Glutamatergic neuron (in vitro differentiated cells): ENCODE measurements around the gene CDC5L. TPM values are rescaled to one million over a fixed set of nuclear protein-coding genes. Genes with fewer than 3 reads are reported as not detected.

ENCODE experiments used
- DNase-seq: peaks from one replicate; pipeline ENCODE4 v3.0.0; 2022
- H3K27ac Mint-ChIP-seq: one replicate; pipeline ENCODE4 v1.8.0; 2020; ENCODE audit warnings: mild to moderate bottlenecking, mixed read lengths, inconsistent platforms; ENCODE audit not compliant: unreplicated experiment
- H3K27me3 Mint-ChIP-seq: one replicate; pipeline ENCODE4 v1.8.0; 2020; ENCODE audit warnings: mild to moderate bottlenecking, moderate library complexity, mixed read lengths, inconsistent platforms; ENCODE audit not compliant: unreplicated experiment
- H3K36me3 Mint-ChIP-seq: one replicate; pipeline ENCODE4 v1.8.0; 2020; ENCODE audit warnings: mild to moderate bottlenecking, mixed read lengths, inconsistent platforms; ENCODE audit not compliant: unreplicated experiment
- H3K4me1 Mint-ChIP-seq: one replicate; pipeline ENCODE4 v1.8.0; 2020; ENCODE audit warnings: mild to moderate bottlenecking, low read depth, mixed read lengths, inconsistent platforms; ENCODE audit not compliant: unreplicated experiment
- H3K4me3 Mint-ChIP-seq: one replicate; pipeline ENCODE4 v1.8.0; 2020; ENCODE audit warnings: mild to moderate bottlenecking, mixed read lengths, inconsistent platforms; ENCODE audit not compliant: unreplicated experiment
- H3K9me3 Mint-ChIP-seq: one replicate; pipeline ENCODE4 v1.8.0; 2020; ENCODE audit warnings: mild to moderate bottlenecking, moderate library complexity, mixed read lengths, inconsistent platforms; ENCODE audit not compliant: unreplicated experiment
- total RNA-seq: library from RNA; stranded (reverse); fragmentation: NEBNext Ultra II Directional; extraction: Animal tissue kit (Norgen Biotek cat#: 25700); gene quantifications from one replicate; pipeline ENCODE4 v1.2.1, GENCODE V29; 2021; ENCODE audit not compliant: unreplicated experiment
- TF ChIP-seq, protein P1 (sequence below): fragments of 200-600 bp; sonication (generic); IDR thresholded peaks from one replicate; pipeline ENCODE4 v1.5.0; 2021; ENCODE audit not compliant: partially characterized antibody, unreplicated experiment

The CDC5L gene
- total RNA-seq, 1 donor from 2014 or later = 19.6 TPM

DNA sequence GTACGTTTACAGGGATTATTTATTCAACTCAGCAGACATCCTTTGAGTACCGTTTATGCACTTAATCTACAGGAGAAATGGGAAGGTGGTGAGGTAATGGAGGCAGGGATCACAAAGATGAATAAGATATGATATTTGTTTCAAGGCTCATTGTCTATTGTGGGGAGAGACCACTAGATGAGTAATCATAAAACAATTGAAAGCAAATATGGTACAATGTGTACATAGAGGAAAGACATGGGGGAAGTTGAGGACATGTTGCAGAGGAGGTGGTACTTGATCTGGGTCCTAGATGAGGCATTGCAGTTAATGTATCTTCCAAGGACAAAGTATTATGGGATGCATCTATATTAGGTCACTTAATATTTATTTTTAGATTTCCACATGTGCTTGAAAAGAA lies 13.7 kb upstream of the CDC5L start:
- no peaks in the 10 kb centered on the region for H3K27me3 Mint-ChIP-seq
- no peak for DNase-seq
- TF ChIP-seq, protein P1, sequence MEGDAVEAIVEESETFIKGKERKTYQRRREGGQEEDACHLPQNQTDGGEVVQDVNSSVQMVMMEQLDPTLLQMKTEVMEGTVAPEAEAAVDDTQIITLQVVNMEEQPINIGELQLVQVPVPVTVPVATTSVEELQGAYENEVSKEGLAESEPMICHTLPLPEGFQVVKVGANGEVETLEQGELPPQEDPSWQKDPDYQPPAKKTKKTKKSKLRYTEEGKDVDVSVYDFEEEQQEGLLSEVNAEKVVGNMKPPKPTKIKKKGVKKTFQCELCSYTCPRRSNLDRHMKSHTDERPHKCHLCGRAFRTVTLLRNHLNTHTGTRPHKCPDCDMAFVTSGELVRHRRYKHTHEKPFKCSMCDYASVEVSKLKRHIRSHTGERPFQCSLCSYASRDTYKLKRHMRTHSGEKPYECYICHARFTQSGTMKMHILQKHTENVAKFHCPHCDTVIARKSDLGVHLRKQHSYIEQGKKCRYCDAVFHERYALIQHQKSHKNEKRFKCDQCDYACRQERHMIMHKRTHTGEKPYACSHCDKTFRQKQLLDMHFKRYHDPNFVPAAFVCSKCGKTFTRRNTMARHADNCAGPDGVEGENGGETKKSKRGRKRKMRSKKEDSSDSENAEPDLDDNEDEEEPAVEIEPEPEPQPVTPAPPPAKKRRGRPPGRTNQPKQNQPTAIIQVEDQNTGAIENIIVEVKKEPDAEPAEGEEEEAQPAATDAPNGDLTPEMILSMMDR = no peak
- H3K4me1 Mint-ChIP-seq = peaks cover 5% of the 10 kb centered on the region
- H3K27ac Mint-ChIP-seq = no peak overlapping the region
- no peaks in the 10 kb centered on the region for H3K36me3 Mint-ChIP-seq
- H3K4me3 Mint-ChIP-seq = no peak overlapping the region
- no peaks in the 10 kb centered on the region for H3K9me3 Mint-ChIP-seq

DNA sequence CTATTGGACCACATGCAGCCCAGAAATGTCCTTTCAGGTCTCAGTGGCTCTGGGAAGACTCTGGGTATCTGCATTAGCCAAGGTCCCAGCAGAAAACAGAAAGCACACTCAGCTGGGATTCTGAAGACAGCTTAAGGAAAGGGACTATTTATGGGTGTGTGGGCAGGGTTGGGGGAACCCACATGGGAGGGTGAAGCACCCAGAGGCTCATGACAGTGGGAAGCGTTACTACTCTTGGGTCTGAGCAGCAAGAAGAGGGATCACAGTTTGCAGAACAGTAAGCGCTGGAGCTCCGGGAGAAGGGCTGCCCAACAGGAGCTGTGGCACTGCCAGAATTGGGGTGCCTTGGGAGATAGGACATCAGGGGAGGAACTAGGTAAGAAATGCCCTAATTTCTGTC lies 12.4 kb upstream of the CDC5L start:
- H3K9me3 Mint-ChIP-seq = no peaks in the 10 kb centered on the region
- H3K36me3 Mint-ChIP-seq = no peaks in the 10 kb centered on the region
- no peaks in the 10 kb centered on the region for H3K27me3 Mint-ChIP-seq
- TF ChIP-seq, protein P1 = no peak
- H3K4me3 Mint-ChIP-seq = no peak overlapping the region
- no peak overlapping the region for H3K27ac Mint-ChIP-seq
- DNase-seq = no peak
- H3K4me1 Mint-ChIP-seq = peaks cover 2% of the 10 kb centered on the region

DNA sequence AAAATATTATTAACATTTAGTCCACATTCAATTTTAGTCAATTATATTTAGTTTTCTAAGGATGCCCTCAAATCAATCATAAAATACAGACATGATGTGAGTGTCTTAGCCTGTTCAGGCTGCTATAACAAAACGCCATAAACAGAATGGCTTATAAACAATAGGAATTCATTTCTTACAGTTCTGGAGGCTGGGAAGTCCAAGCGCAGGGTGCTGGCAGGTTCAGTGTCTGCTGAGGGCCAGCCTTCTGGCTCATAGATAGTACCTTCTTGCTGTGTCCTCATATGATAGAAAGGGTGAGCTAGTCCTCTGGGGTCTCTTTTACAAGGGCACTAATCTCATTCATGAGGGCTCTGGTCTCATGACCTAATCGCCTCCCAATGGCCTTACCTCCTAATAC lies 10.0 kb upstream of the CDC5L start:
- DNase-seq = no peak
- H3K27me3 Mint-ChIP-seq = no peaks in the 10 kb centered on the region
- no peaks in the 10 kb centered on the region for H3K4me1 Mint-ChIP-seq
- TF ChIP-seq, protein P1 = no peak
- H3K9me3 Mint-ChIP-seq = no peaks in the 10 kb centered on the region
- no peak overlapping the region for H3K27ac Mint-ChIP-seq
- H3K4me3 Mint-ChIP-seq = no peak overlapping the region
- H3K36me3 Mint-ChIP-seq = no peaks in the 10 kb centered on the region

DNA sequence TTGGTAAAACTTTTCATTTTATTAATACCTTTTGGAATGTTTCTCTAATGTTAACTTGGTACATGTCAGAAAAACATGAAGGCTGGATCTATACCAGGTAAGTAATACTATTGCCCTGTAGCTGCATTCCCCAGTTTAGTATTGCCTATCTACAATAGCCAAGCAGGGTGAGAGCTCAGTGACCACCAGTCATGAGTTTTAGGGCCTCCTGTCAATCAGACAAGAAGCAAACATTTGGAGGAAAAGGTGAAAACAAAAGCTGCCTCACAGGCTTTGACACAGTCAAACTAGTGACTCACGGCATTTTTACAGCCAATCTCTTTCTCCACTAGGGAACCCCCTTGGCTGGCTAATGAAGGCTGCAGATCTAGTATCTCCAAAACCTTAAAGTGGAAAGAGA lies 9.5 kb upstream of the CDC5L start:
- Mint-ChIP-seq H3K27ac (no peak overlapping the region), H3K4me1 (no peaks in the 10 kb centered on the region), H3K4me3 (no peak overlapping the region), H3K36me3 (no peaks in the 10 kb centered on the region), H3K9me3 (no peaks in the 10 kb centered on the region), H3K27me3 (no peaks in the 10 kb centered on the region)
- no peak for DNase-seq
- TF ChIP-seq, protein P1 = no peak

DNA sequence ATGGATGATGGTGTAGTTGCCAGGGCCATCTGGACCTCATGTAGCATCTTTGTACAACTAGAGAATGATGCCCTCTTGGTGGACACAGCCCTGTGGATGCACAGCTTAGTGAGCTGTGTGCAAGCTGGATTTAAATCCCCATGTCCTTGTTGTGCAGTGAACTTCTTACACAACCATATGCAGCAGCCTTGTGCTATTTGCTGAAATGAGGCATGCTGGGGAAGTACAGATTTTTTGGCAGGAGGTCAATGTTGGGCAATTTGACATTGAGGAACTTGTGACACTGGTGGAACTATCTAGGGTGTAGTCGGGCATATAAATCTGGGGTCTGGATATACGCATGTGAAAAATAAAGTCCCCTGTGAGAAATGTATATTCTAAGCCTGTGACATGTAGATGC lies 5.8 kb upstream of the CDC5L start:
- DNase-seq = no peak
- no peaks in the 10 kb centered on the region for H3K36me3 Mint-ChIP-seq

More for the DNA sequence above, 5.8 kb upstream of the CDC5L start:
- Mint-ChIP-seq H3K27me3 (no peaks in the 10 kb centered on the region), H3K4me1 (no peaks in the 10 kb centered on the region), H3K4me3 (no peak overlapping the region), H3K27ac (no peak overlapping the region), H3K9me3 (no peaks in the 10 kb centered on the region)
- TF ChIP-seq, protein P1 = no peak
